ES-I3 (cell line): ENCODE data around the gene CARS2.

Experiments
- H3K36me3 ChIP-seq: 2 replicates; pipeline ENCODE4 v1.6.1; 2013; ENCODE audit warnings: mild to moderate bottlenecking, low read length, control low read depth, moderate library complexity; ENCODE audit not compliant: insufficient read depth
- H3K4me1 ChIP-seq: 2 replicates; pipeline ENCODE4 v1.6.1; 2013; ENCODE audit warnings: mild to moderate bottlenecking, control low read depth, low read length; ENCODE audit not compliant: insufficient read depth
- H3K9ac ChIP-seq: 2 replicates; pipeline ENCODE4 v1.6.1; 2013; ENCODE audit warnings: low read depth, mild to moderate bottlenecking, low read length, moderate library complexity
- H3K9me3 ChIP-seq: 2 replicates; pipeline ENCODE4 v1.6.1; 2013; ENCODE audit warnings: mild to moderate bottlenecking, low read length, moderate library complexity; ENCODE audit not compliant: control insufficient read depth, insufficient read depth

The CARS2 gene

GRCh38 chr13:110646442-110647364 lies 59.2 kb downstream of the CARS2 start:
- Histone ChIP-seq H3K4me1 (peaks cover 4% of the 10 kb centered on the region; the same call in 1 of the 2 replicates), H3K36me3 (peaks cover 3% of the 10 kb centered on the region; the same call in 1 of the 2 replicates), H3K9ac (no peak overlapping the region), H3K9me3 (no peaks in the 10 kb centered on the region)

DNA sequence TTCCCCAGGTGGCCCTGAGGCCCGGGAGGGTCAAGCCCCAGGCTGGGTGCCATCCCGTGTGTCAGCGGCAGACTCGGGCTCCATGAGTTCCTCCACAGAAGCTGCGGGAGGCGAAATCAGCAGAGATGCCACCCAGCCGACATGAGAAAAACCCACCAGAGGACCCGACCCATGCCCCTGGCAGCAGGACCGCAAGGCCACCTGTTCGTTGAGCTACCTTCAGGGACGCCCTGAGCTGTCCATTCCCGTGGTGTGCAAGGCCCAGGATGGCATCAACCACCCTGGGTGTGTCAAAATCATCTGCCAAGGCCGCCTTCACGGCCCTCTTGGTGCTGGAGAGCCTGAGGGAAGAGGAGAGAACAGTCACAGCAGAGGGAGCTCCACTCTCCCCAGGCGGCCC lies 60.2 kb downstream of the CARS2 start:
- Histone ChIP-seq H3K9ac (no peak overlapping the region), H3K9me3 (no peaks in the 10 kb centered on the region), H3K36me3 (peaks cover 3% of the 10 kb centered on the region; the same call in 1 of the 2 replicates), H3K4me1 (peaks cover 4% of the 10 kb centered on the region; the same call in 1 of the 2 replicates)

GRCh38 chr13:110644892-110645521 lies 60.9 kb downstream of the CARS2 start:
- H3K4me1 ChIP-seq, result peaks cover 4% of the 10 kb centered on the region; the same call in 1 of the 2 replicates
- no peak overlapping the region for H3K9ac ChIP-seq
- no peaks in the 10 kb centered on the region for H3K9me3 ChIP-seq
- peaks cover 3% of the 10 kb centered on the region; the same call in 1 of the 2 replicates for H3K36me3 ChIP-seq

- Histone ChIP-seq H3K9ac (no peak overlapping the region), H3K36me3 (peaks cover 5% of the 10 kb centered on the region; the same call in 1 of the 2 replicates), H3K4me1 (peaks cover 4% of the 10 kb centered on the region; the same call in 1 of the 2 replicates), H3K9me3 (no peaks in the 10 kb centered on the region)
Observed at GRCh38 chr13:110643768-110644421, 62.0 kb downstream of the CARS2 start.

DNA sequence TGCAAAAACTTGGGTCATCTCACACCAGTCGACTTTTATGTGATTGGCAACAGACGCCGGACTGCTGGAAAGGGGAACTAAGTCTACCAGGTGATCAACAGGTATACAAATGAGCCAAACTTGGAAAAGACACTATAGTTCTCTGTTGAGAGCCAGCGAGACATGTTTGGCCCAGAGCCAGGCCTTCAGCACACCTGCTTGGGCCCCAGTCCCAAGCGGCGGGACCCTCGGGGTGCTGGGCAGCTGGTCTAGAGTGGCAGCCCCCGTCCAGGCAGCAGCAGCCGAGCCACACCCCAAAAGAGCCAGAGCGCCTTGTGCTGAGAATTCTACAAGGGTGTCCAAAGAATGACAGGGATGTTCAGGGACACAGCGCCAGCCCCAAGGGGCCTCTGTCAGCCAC lies 62.6 kb downstream of the CARS2 start:
- Histone ChIP-seq H3K4me1 (peaks cover 4% of the 10 kb centered on the region; the same call in 1 of the 2 replicates), H3K9me3 (no peaks in the 10 kb centered on the region), H3K9ac (no peak overlapping the region), H3K36me3 (peaks cover 10% of the 10 kb centered on the region; the same call in 1 of the 2 replicates)

DNA sequence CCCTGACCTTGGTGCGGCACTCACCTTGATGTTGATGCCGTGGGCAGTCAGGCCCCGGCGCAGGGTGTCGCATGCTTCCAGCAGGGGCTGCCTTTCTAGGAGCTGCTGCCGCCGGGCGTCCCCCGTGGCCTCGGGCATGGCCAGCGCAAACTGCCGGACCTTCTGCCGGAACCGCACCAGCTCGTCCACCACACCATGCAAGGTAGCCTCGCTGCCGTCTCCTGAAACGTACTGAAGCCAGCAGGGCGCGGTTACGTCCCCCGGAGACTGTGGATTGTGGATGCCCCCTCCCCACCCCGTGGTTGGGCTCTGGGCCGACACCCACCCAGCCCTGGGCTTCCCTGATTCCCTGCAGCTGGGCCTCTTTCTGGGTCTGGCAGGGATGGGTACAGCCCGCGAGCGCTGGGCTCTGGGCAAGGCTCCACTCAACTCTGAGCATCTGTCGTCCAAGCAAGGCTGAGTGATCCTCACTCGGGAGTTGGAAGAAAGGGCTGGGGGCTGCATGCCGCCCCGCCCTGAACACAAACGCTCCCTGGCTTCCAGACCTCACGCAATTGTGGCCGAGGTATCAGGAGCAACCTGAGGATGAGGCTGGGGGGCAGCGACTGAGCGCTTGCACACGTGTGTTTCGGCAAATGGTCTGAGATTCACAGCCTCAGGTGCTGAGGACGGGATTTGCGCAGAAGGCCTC lies 63.5 kb downstream of the CARS2 start:
- H3K9ac ChIP-seq, result no peak overlapping the region

DNA sequence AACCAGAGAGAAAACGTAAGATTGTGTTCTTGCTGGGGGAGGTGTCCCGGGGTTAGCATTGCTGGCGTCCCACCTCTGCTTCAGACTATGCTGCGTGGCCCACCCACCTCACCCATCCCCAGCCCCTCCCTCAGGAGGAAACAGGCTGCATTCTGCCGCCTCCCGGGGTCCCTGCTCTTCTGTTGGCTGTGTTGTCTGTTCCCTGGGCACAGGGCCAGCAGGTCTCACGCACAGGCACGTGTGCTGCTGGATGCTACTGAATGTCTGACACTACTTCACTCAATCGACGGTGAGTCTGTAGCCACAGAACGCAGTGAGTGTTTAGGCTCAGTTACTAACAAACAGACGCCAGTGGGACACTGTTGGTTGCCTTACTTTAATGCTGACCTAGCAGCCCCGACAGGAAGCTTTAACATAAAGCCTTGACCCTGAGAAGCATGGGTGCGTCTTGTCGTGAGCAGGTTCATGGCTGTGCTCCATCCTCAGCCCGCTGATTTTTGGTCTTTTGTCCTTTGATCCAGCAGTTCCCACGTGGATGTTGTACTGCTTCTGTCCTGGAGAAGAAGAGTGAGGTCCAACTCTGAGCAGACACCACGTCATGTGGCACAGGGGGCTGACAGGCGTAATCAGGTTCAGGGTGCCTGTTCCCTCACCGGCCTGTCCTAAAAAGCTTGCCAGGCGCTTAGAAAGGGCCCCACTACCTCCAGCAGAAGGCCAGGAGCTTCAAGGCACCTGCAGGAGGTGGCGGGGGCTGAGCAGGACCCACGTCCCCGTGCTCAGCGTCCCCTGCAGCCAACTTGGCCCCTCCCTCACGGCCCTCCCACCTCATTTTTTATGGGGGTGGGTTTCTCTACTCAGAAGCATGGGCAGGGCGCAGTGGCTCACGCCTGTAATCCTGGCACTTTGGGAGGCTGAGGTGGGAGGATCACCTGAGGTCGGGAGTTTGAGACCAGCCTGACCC lies 64.6 kb downstream of the CARS2 start:
- Histone ChIP-seq H3K36me3 (peaks cover 17% of the 10 kb centered on the region; the same call in 1 of the 2 replicates), H3K9me3 (no peaks in the 10 kb centered on the region), H3K4me1 (peaks cover 4% of the 10 kb centered on the region; the same call in 1 of the 2 replicates), H3K9ac (no peak overlapping the region)

More for the DNA sequence above, 63.5 kb downstream of the CARS2 start:
- Histone ChIP-seq H3K36me3 (peaks cover 17% of the 10 kb centered on the region; the same call in 1 of the 2 replicates), H3K9me3 (no peaks in the 10 kb centered on the region), H3K4me1 (peaks cover 4% of the 10 kb centered on the region; the same call in 1 of the 2 replicates)

DNA sequence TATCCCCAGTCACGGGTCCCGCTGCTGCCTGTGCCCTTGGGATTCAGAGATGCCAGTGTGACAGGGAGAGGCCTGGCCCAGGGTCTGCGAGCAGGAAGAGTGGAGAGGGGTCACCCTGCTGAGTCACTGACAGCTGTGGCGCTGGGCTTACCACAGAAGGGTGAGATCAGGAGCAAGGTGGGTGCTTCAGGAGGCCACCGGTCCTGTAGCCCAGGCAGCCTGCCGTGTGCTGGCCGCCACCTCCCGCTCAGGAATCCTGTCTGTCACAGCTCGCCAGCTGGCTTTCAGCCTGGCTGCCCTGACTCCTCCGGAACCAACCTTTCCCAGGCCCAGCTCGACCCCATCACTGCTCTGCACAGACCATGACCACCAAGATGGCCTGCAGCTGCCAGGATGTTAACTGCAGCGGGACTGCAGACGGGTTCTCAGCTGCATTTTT lies 65.3 kb downstream of the CARS2 start:
- peaks cover 4% of the 10 kb centered on the region; the same call in 1 of the 2 replicates for H3K4me1 ChIP-seq
- no peak overlapping the region for H3K9ac ChIP-seq
- peaks cover 17% of the 10 kb centered on the region; the same call in 1 of the 2 replicates for H3K36me3 ChIP-seq
- no peaks in the 10 kb centered on the region for H3K9me3 ChIP-seq

DNA sequence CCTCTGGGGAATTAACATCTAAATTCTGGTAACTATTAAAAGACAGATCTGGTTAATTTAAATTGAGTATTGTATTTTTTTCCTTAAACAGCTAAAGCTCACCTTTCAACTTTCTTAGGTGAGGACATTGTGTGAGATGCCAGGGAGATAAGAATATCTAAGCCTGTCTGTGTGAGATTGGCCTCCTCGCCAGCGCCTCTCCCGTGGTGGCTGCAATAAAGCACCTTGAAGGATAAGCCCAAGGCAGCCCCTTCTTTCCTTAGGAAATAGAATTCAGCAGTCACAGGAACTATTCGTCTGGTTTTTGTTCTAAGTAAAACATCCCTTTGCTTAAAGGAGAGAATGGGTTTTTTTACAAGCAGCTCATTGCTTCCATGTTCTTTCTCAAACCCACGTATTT lies 66.0 kb downstream of the CARS2 start:
- H3K9me3 ChIP-seq, result no peaks in the 10 kb centered on the region
- H3K36me3 ChIP-seq, result peaks cover 17% of the 10 kb centered on the region; the same call in 1 of the 2 replicates
- H3K9ac ChIP-seq, result no peak overlapping the region
- no peaks in the 10 kb centered on the region for H3K4me1 ChIP-seq

DNA sequence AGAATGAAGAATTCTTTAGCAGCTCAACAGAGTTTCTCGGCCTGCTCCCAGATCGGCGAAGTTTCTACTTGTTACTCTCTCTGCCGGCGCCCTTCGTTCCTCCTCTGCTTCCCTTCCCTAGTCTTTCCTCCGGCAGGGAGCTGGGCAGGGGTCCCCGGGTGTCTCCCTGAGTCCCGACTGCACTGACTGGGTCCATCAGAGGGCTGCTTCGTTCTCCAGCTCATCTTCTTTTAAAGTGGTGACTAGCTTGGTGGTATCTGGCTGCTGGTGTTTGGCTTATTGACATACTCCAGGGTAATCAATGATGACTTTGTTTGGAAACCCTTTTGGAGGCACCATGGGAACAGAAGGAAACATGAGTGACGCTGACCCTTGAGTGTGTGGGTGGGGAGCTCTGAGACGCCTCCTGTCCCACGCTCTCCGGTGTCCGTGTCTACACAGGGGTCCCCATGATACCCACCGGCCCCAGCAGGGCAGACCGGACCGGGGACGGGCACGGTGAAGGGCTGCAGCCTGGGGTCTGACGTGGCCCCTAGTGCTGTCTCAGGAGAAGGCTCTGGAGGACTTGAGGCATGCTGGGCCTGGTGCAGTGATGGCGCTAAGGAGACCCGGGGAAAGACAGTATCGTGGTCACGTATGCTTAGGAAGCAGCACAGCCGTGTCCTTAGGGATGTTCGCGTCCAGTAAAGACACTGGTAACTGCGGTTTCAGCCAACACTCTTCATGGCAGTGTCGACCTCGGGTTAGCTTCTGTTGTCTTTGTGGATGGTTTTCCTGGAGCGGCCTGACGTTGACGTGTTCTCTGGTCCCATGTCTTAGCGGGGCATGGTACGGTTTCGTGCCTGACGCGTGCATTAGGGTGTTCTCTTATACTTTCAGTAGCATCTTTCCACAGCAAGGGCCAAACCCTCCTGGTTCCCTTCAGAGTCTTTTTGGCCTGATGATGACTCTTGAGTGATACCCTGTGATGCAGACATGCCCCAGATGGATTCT lies 66.8 kb downstream of the CARS2 start:
- Histone ChIP-seq H3K4me1 (no peaks in the 10 kb centered on the region), H3K9ac (no peak overlapping the region), H3K36me3 (peaks cover 17% of the 10 kb centered on the region; the same call in 1 of the 2 replicates), H3K9me3 (no peaks in the 10 kb centered on the region)

DNA sequence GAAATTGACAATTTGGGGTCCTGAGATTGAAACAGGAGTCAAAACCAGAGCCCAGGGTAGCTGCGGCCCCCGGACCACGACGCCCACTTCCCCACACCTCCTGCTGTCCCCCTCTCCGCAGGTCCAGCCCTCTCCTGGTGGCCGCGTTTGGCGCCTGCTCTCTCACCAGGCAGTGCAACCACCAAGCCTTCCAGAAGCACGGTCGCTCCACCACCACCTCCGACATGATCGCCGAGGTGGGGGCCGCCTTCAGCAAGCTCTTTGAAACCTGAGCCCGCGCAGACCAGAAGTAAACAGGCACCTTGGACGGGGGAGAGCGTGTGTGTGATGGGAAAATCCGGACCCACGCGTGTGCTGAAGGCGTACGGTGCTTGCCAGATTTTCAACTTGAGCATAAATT lies 67.7 kb downstream of the CARS2 start:
- H3K36me3 ChIP-seq, result peaks cover 15% of the 10 kb centered on the region; the same call in 1 of the 2 replicates
- no peaks in the 10 kb centered on the region for H3K9me3 ChIP-seq
- no peak overlapping the region for H3K9ac ChIP-seq
- no peaks in the 10 kb centered on the region for H3K4me1 ChIP-seq

DNA sequence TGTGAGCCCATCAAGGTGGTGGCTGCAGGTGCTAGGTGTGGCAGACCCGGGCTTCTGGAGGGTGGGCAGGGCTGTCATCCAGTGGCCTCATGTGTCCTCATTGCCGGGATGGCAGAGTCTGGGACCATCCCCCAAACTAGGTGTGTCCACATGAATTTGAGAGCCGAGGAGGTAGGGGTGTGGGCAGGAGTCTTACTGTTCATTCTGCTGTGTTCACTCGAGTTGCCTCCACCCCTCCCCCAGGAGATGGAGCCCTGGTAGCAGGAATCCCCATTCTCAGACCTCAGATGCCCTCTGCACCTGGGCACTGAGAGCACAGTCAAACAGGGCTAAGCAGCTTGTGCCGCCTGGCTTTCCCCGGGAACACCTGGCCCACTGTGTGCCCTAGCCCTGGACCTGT lies 68.2 kb downstream of the CARS2 start:
- Histone ChIP-seq H3K36me3 (peaks cover 14% of the 10 kb centered on the region; the same call in 1 of the 2 replicates), H3K9me3 (no peaks in the 10 kb centered on the region), H3K9ac (no peak overlapping the region), H3K4me1 (no peaks in the 10 kb centered on the region)
